SW 1271 (cell line): ENCODE results near the gene FOXL3.

Source experiments
- DNase-seq, 2 experiments: peaks; one replicate each; lab custom pipeline; 2025; lab: John Stamatoyannopoulos, UW

The FOXL3 gene

GRCh38 chr7:338295-339061 lies 48.5 kb downstream of the FOXL3 start:
- no peak for DNase-seq

- no peak for DNase-seq
Observed at GRCh38 chr7:339062-339342, 49.0 kb downstream of the FOXL3 start.

- DNase-seq: no peak
Observed at GRCh38 chr7:339696-340095, 49.7 kb downstream of the FOXL3 start.

GRCh38 chr7:340200-340937 lies 50.4 kb downstream of the FOXL3 start:
- no peak for DNase-seq
